GM18526 (cell line): ENCODE results near the gene CORO1A.
"Not testable (repeated sequence)": the region's sequence is repeated elsewhere in the genome, so short reads cannot be mapped to it uniquely, and the experiment has no call there.

Source experiments
- POLR2A ChIP-seq: IDR thresholded peaks from 3 replicates; pipeline ENCODE4 v1.6.1; 2011; ENCODE audit not compliant: insufficient read length; ENCODE audit errors: extremely low read depth

The CORO1A gene

GRCh38 chr16:30187971-30188561, 4.7 kb downstream of the CORO1A start:
- no peak for TF ChIP-seq POLR2A

GRCh38 chr16:30193615-30194014, 10.2 kb downstream of the CORO1A start, which contains the start of the genes BOLA2B and SLX1A:
Gene BOLA2B (minus strand): TSS chr16:30193666. CDS start chr16:30193595, 71 bp downstream.
Gene SLX1A (plus strand): TSS chr16:30193875. CDS start chr16:30194085, 210 bp downstream.
- not testable (repeated sequence) for TF ChIP-seq POLR2A

- TF ChIP-seq POLR2A, result not testable (repeated sequence)
These were observed 15.6 kb downstream of the CORO1A start, which contains the start of gene SULT1A3 for GRCh38 chr16:30199049-30199448. Gene SULT1A3 (plus strand): TSS chr16:30199255. CDS start chr16:30200729, 1,474 bp downstream.
